ENCODE measurements around the gene CDC42EP2. TPM values are rescaled to one million over a fixed set of nuclear protein-coding genes. Genes with fewer than 3 reads are reported as not detected.
A peak's percentile ranks its signal among the peaks of the same experiment; 100 is the strongest.

CDC42EP2 gene
- total and polyA plus RNA-seq, 4 donors: 2.3 to 20.9 (median 9.8) TPM

- H3K4me1 ChIP-seq (ENCODE audit: control insufficient read depth in 1 of 2, insufficient read depth in 2 of 2, low read length in 2 of 2): no peaks in the 10 kb centered on the region
- H3K4me3 ChIP-seq (ENCODE audit: low read length in 2 of 2): no peak overlapping the region
- WGBS, 2 donors: 41 to 50% methylated on average over 6 of the region's 6 CpGs
- intact Hi-C loops (cut with DNase I): no loop called here
- no peaks in the 10 kb centered on the region for H3K27me3 ChIP-seq (ENCODE audit: control insufficient read depth in 1 of 2, insufficient read depth in 2 of 2, low read length in 1 of 2)
- no peak for ATAC-seq (ENCODE audit: low FRiP score)
- H3K27ac ChIP-seq (ENCODE audit: low read depth in 1 of 2, low read length in 2 of 2): peak overlapping the region in 1 of 2 donors; percentile 94
- DNase-seq: no peak
- H3K36me3 ChIP-seq (ENCODE audit: control insufficient read depth in 1 of 2, insufficient read depth in 2 of 2, low read length in 1 of 2): no peaks in the 10 kb centered on the region
- H3K9me3 ChIP-seq (ENCODE audit: control insufficient read depth, low read length): no peaks in the 10 kb centered on the region
Observed at GRCh38 chr11:65370659-65371049, 56.0 kb downstream of the CDC42EP2 start.

Other genes with a start within 250 kb of the CDC42EP2 start
- gene CDCA5, start 230.8 kb upstream of the CDC42EP2 start, total RNA-seq: 1 to 10 TPM in 1 of 2 donors, under 1 TPM in 1; 0.81 to 1.0 TPM
- 1 to 10 TPM in 1 of 2 donors, under 1 TPM in 1; 1.00 to 2.5 TPM for gene CDCA5, start 230.8 kb upstream of the CDC42EP2 start, polyA plus RNA-seq
- gene ZFPL1, start 230.6 kb upstream of the CDC42EP2 start, total RNA-seq: 10 to 100 TPM; 31.5 to 35.0 TPM
- 10 to 100 TPM; 24.9 to 69.9 TPM for gene ZFPL1, start 230.6 kb upstream of the CDC42EP2 start, polyA plus RNA-seq
- gene VPS51, start 218.7 kb upstream of the CDC42EP2 start, total RNA-seq: 100 to 1,000 TPM; 101 to 121 TPM
- gene VPS51, start 218.7 kb upstream of the CDC42EP2 start, polyA plus RNA-seq: 100 to 1,000 TPM in 1 of 2 donors, 10 to 100 TPM in 1; 73.0 to 191 TPM
- gene TM7SF2, start 203.0 kb upstream of the CDC42EP2 start, total RNA-seq: 1 to 10 TPM; 5.2 to 7.2 TPM
- 10 to 100 TPM in 1 of 2 donors, 1 to 10 TPM in 1; 4.0 to 11.8 TPM for gene TM7SF2, start 203.0 kb upstream of the CDC42EP2 start, polyA plus RNA-seq
- 1 to 10 TPM; 4.1 to 7.5 TPM for gene ZNHIT2, start 197.2 kb upstream of the CDC42EP2 start, total RNA-seq
- gene ZNHIT2, start 197.2 kb upstream of the CDC42EP2 start, polyA plus RNA-seq: 10 to 100 TPM in 1 of 2 donors, 1 to 10 TPM in 1; 3.4 to 12.9 TPM
- 100 to 1,000 TPM; 674 to 804 TPM for gene FAU, start 192.7 kb upstream of the CDC42EP2 start, total RNA-seq
- gene FAU, start 192.7 kb upstream of the CDC42EP2 start, polyA plus RNA-seq: 1,000 to 10,000 TPM; 1,037 to 1,172 TPM
- 10 to 100 TPM; 35.0 to 37.1 TPM for gene MRPL49, start 192.5 kb upstream of the CDC42EP2 start, total RNA-seq
- 10 to 100 TPM; 44.2 to 52.2 TPM for gene MRPL49, start 192.5 kb upstream of the CDC42EP2 start, polyA plus RNA-seq
- 10 to 100 TPM; 50.2 to 64.0 TPM for gene SYVN1, start 180.3 kb upstream of the CDC42EP2 start, total RNA-seq
- 10 to 100 TPM in 1 of 2 donors, 1 to 10 TPM in 1; 5.5 to 26.2 TPM for gene SYVN1, start 180.3 kb upstream of the CDC42EP2 start, polyA plus RNA-seq
- not detected for gene SPDYC, start 144.6 kb upstream of the CDC42EP2 start, total RNA-seq
- not detected for gene SPDYC, start 144.6 kb upstream of the CDC42EP2 start, polyA plus RNA-seq
- gene CAPN1, start 132.9 kb upstream of the CDC42EP2 start, total RNA-seq: 100 to 1,000 TPM; 109 to 137 TPM
- 10 to 100 TPM; 75.5 to 96.3 TPM for gene CAPN1, start 132.9 kb upstream of the CDC42EP2 start, polyA plus RNA-seq
- 1 to 10 TPM; 3.4 to 9.2 TPM for gene POLA2, start 52.9 kb upstream of the CDC42EP2 start, total RNA-seq
- 1 to 10 TPM; 3.0 to 4.1 TPM for gene POLA2, start 52.9 kb upstream of the CDC42EP2 start, polyA plus RNA-seq
- gene DPF2, start 19.0 kb downstream of the CDC42EP2 start, total RNA-seq: 10 to 100 TPM; 51.3 to 59.6 TPM
- 10 to 100 TPM; 16.4 to 41.1 TPM for gene DPF2, start 19.0 kb downstream of the CDC42EP2 start, polyA plus RNA-seq
- under 1 TPM in 1 of 2 donors, not detected in 1; 0.16 TPM for gene TIGD3, start 39.9 kb downstream of the CDC42EP2 start, total RNA-seq
- under 1 TPM in 1 of 2 donors, not detected in 1; 0.88 TPM for gene TIGD3, start 39.9 kb downstream of the CDC42EP2 start, polyA plus RNA-seq
- 10 to 100 TPM in 1 of 2 donors, 1 to 10 TPM in 1; 9.1 to 16.0 TPM for gene SLC25A45, start 67.8 kb downstream of the CDC42EP2 start, total RNA-seq
- 10 to 100 TPM in 1 of 2 donors, 1 to 10 TPM in 1; 5.6 to 10.7 TPM for gene SLC25A45, start 67.8 kb downstream of the CDC42EP2 start, polyA plus RNA-seq
- 10 to 100 TPM; 27.8 to 39.5 TPM for gene FRMD8, start 71.8 kb downstream of the CDC42EP2 start, total RNA-seq
- 10 to 100 TPM; 16.8 to 19.2 TPM for gene FRMD8, start 71.8 kb downstream of the CDC42EP2 start, polyA plus RNA-seq
- 1,000 to 10,000 TPM; 1,566 to 1,734 TPM for gene NEAT1, start 107.9 kb downstream of the CDC42EP2 start, total RNA-seq
- gene NEAT1, start 107.9 kb downstream of the CDC42EP2 start, polyA plus RNA-seq: 1,000 to 10,000 TPM in 1 of 2 donors, 100 to 1,000 TPM in 1; 239 to 1,307 TPM
- gene MALAT1, start 184.2 kb downstream of the CDC42EP2 start, total RNA-seq: over 10,000 TPM; 16,103 to 18,225 TPM
- gene MALAT1, start 184.2 kb downstream of the CDC42EP2 start, polyA plus RNA-seq: 100 to 1,000 TPM; 228 to 370 TPM
- 10 to 100 TPM; 74.0 to 74.4 TPM for gene SCYL1, start 210.2 kb downstream of the CDC42EP2 start, total RNA-seq
- gene SCYL1, start 210.2 kb downstream of the CDC42EP2 start, polyA plus RNA-seq: 10 to 100 TPM; 31.3 to 98.9 TPM
- 100 to 1,000 TPM; 280 to 473 TPM for gene LTBP3, start 243.5 kb downstream of the CDC42EP2 start, total RNA-seq
- 100 to 1,000 TPM in 1 of 2 donors, 10 to 100 TPM in 1; 40.1 to 467 TPM for gene LTBP3, start 243.5 kb downstream of the CDC42EP2 start, polyA plus RNA-seq

All from aorta (tissue), 5 donors.